ACC112 (cell line): ENCODE measurements around the gene STAB1.

Experiments used
- H2AFZ ChIP-seq: fragments of 200-600 bp; sonication (generic); one replicate; pipeline ENCODE4 v1.6.0; 2017; ENCODE audit warnings: antibody characterized with exemption, low read length; ENCODE audit not compliant: unreplicated experiment
- H3K27ac ChIP-seq: fragments of 200-600 bp; sonication (generic); 2 replicates; pipeline ENCODE4 v1.5.1; 2014; ENCODE audit warnings: low read depth, mild to moderate bottlenecking, antibody characterized with exemption, low read length, moderate library complexity
- H3K27me3 ChIP-seq: fragments of 200-600 bp; sonication (generic); 2 replicates; pipeline ENCODE4 v1.6.1; 2014; ENCODE audit warnings: mild to moderate bottlenecking, antibody characterized with exemption, low read length, moderate library complexity, mixed read lengths; ENCODE audit not compliant: insufficient read depth
- H3K36me3 ChIP-seq: fragments of 200-600 bp; sonication (generic); 2 replicates; pipeline ENCODE4 v1.6.1; 2016; ENCODE audit warnings: mild to moderate bottlenecking, antibody characterized with exemption, low read length, moderate library complexity, mixed read lengths; ENCODE audit not compliant: insufficient read depth
- H3K4me1 ChIP-seq: fragments of 200-600 bp; sonication (generic); one replicate; pipeline ENCODE4 v1.6.1; 2016; ENCODE audit warnings: low read length, mixed read lengths; ENCODE audit not compliant: insufficient read depth, unreplicated experiment, control insufficient read depth
- H3K4me3 ChIP-seq: fragments of 200-600 bp; sonication (generic); 2 replicates; pipeline ENCODE4 v1.5.1; 2014; ENCODE audit warnings: mild to moderate bottlenecking, low read depth, low read length
- H3K79me2 ChIP-seq: fragments of 200-600 bp; sonication (generic); one replicate; pipeline ENCODE4 v1.6.0; 2016; ENCODE audit warnings: low read length; ENCODE audit not compliant: control insufficient read depth, unreplicated experiment, insufficient read depth

The STAB1 gene

GRCh38 chr3:52501046-52501445, 5.9 kb downstream of the STAB1 start:
- no peak overlapping the region for H2AFZ ChIP-seq
- peaks cover 11% of the 10 kb centered on the region for H3K4me1 ChIP-seq
- H3K79me2 ChIP-seq: no peaks in the 10 kb centered on the region
- H3K4me3 ChIP-seq: no peak overlapping the region
- no peaks in the 10 kb centered on the region for H3K27me3 ChIP-seq
- H3K27ac ChIP-seq: no peak overlapping the region
- no peaks in the 10 kb centered on the region for H3K36me3 ChIP-seq

GRCh38 chr3:52502001-52502400, 6.9 kb downstream of the STAB1 start:
- Histone ChIP-seq H3K36me3 (no peaks in the 10 kb centered on the region), H3K27ac (no peak overlapping the region), H3K27me3 (no peaks in the 10 kb centered on the region), H2AFZ (no peak overlapping the region), H3K4me3 (no peak overlapping the region), H3K79me2 (no peaks in the 10 kb centered on the region), H3K4me1 (peaks cover 10% of the 10 kb centered on the region)

GRCh38 chr3:52502808-52503350, 7.7 kb downstream of the STAB1 start:
- Histone ChIP-seq H3K36me3 (no peaks in the 10 kb centered on the region), H3K4me3 (no peak overlapping the region), H3K79me2 (no peaks in the 10 kb centered on the region), H3K4me1 (peaks cover 16% of the 10 kb centered on the region), H3K27me3 (no peaks in the 10 kb centered on the region), H2AFZ (no peak overlapping the region), H3K27ac (no peak overlapping the region)

- Histone ChIP-seq H3K27me3 (no peaks in the 10 kb centered on the region), H3K36me3 (no peaks in the 10 kb centered on the region), H3K4me3 (no peak overlapping the region), H3K79me2 (no peaks in the 10 kb centered on the region), H3K4me1 (peaks cover 9% of the 10 kb centered on the region), H2AFZ (no peak overlapping the region), H3K27ac (no peak overlapping the region)
These were observed 8.8 kb downstream of the STAB1 start for GRCh38 chr3:52503788-52504424.

GRCh38 chr3:52504977-52505376, 9.8 kb downstream of the STAB1 start:
- no peak overlapping the region for H3K27ac ChIP-seq
- no peak overlapping the region for H2AFZ ChIP-seq
- no peaks in the 10 kb centered on the region for H3K27me3 ChIP-seq
- H3K4me3 ChIP-seq: no peak overlapping the region
- no peaks in the 10 kb centered on the region for H3K36me3 ChIP-seq
- peaks cover 9% of the 10 kb centered on the region for H3K4me1 ChIP-seq
- H3K79me2 ChIP-seq: no peaks in the 10 kb centered on the region

- no peak overlapping the region for H2AFZ ChIP-seq
These were observed 11.3 kb downstream of the STAB1 start for GRCh38 chr3:52506266-52506966.

GRCh38 chr3:52507359-52507758, 12.2 kb downstream of the STAB1 start:
- H3K27me3 ChIP-seq: no peaks in the 10 kb centered on the region
- H3K27ac ChIP-seq: no peak overlapping the region
- H3K4me3 ChIP-seq: no peak overlapping the region

More at GRCh38 chr3:52506266-52506966, 11.3 kb downstream of the STAB1 start:
- H3K36me3 ChIP-seq: no peaks in the 10 kb centered on the region
- H3K79me2 ChIP-seq: no peaks in the 10 kb centered on the region
- H3K4me1 ChIP-seq: peaks cover 9% of the 10 kb centered on the region
- no peaks in the 10 kb centered on the region for H3K27me3 ChIP-seq
- no peak overlapping the region for H3K27ac ChIP-seq
- H3K4me3 ChIP-seq: no peak overlapping the region

GRCh38 chr3:52509753-52510328, 14.7 kb downstream of the STAB1 start:
- no peaks in the 10 kb centered on the region for H3K79me2 ChIP-seq
- no peaks in the 10 kb centered on the region for H3K27me3 ChIP-seq
- no peak overlapping the region for H3K4me3 ChIP-seq

More at GRCh38 chr3:52507359-52507758, 12.2 kb downstream of the STAB1 start:
- Histone ChIP-seq H2AFZ (no peak overlapping the region), H3K79me2 (no peaks in the 10 kb centered on the region), H3K36me3 (no peaks in the 10 kb centered on the region), H3K4me1 (peaks cover 9% of the 10 kb centered on the region)

GRCh38 chr3:52511509-52511908, 16.4 kb downstream of the STAB1 start:
- no peak overlapping the region for H2AFZ ChIP-seq
- no peak overlapping the region for H3K27ac ChIP-seq
- no peak overlapping the region for H3K4me3 ChIP-seq
- H3K27me3 ChIP-seq: no peaks in the 10 kb centered on the region
- no peaks in the 10 kb centered on the region for H3K36me3 ChIP-seq
- peaks cover 9% of the 10 kb centered on the region for H3K4me1 ChIP-seq
- no peaks in the 10 kb centered on the region for H3K79me2 ChIP-seq

More at GRCh38 chr3:52509753-52510328, 14.7 kb downstream of the STAB1 start:
- H3K4me1 ChIP-seq: peaks cover 9% of the 10 kb centered on the region
- H2AFZ ChIP-seq: no peak overlapping the region
- H3K36me3 ChIP-seq: no peaks in the 10 kb centered on the region
- H3K27ac ChIP-seq: no peak overlapping the region

GRCh38 chr3:52512105-52512504, 17.0 kb downstream of the STAB1 start:
- no peaks in the 10 kb centered on the region for H3K79me2 ChIP-seq
- no peaks in the 10 kb centered on the region for H3K27me3 ChIP-seq
- H3K4me3 ChIP-seq: no peak overlapping the region
- H2AFZ ChIP-seq: no peak overlapping the region
- peaks cover 5% of the 10 kb centered on the region for H3K4me1 ChIP-seq
- no peaks in the 10 kb centered on the region for H3K36me3 ChIP-seq
- H3K27ac ChIP-seq: no peak overlapping the region
